Smooth muscle cell (in vitro differentiated cells): Measurements from ENCODE around the gene ENTPD6. TPM values are rescaled to one million over a fixed set of nuclear protein-coding genes. Genes with fewer than 3 reads are reported as not detected.

Experiments
- DNase-seq: peaks from one replicate; lab custom pipeline; 2025; ENCODE audit not compliant: unreplicated experiment; lab: John Stamatoyannopoulos, UW
- H2AFZ ChIP-seq: fragments of 200-600 bp; sonication (generic); 2 replicates; pipeline ENCODE4 v1.6.0; 2016; ENCODE audit warnings: antibody characterized with exemption, low read depth, mild to moderate bottlenecking
- H3F3A ChIP-seq: fragments of 200-600 bp; sonication (generic); 2 replicates; pipeline ENCODE4 v1.6.0; 2017; ENCODE audit warnings: antibody characterized with exemption, low read depth
- H3K27ac ChIP-seq: fragments of 200-600 bp; sonication (generic); 2 replicates; pipeline ENCODE4 v1.5.1; 2016; ENCODE audit warnings: low read depth, mild to moderate bottlenecking
- H3K27me3 ChIP-seq: fragments of 200-600 bp; sonication (generic); 2 replicates; pipeline ENCODE4 v1.6.1; 2016; ENCODE audit warnings: low read depth, mild to moderate bottlenecking
- H3K36me3 ChIP-seq: fragments of 200-600 bp; sonication (generic); 2 replicates; pipeline ENCODE4 v1.5.1; 2016; ENCODE audit warnings: low read depth
- H3K4me1 ChIP-seq: fragments of 200-600 bp; sonication (generic); 2 replicates; pipeline ENCODE4 v1.5.1; 2016; ENCODE audit warnings: low read depth
- H3K4me2 ChIP-seq: fragments of 200-600 bp; sonication (generic); 2 replicates; pipeline ENCODE4 v1.6.0; 2016; ENCODE audit warnings: mild to moderate bottlenecking
- H3K4me3 ChIP-seq: fragments of 200-600 bp; sonication (generic); 2 replicates; pipeline ENCODE4 v1.5.1; 2016; ENCODE audit warnings: mild to moderate bottlenecking
- H3K79me2 ChIP-seq: fragments of 200-600 bp; sonication (generic); 2 replicates; pipeline ENCODE4 v1.6.0; 2016; ENCODE audit warnings: low read depth, mild to moderate bottlenecking
- H3K9ac ChIP-seq: fragments of 200-600 bp; sonication (generic); 2 replicates; pipeline ENCODE4 v1.6.0; 2016; ENCODE audit warnings: low read depth
- H3K9me3 ChIP-seq: fragments of 200-600 bp; sonication (generic); replicated peaks from 2 replicates; pipeline ENCODE4 v1.5.1; 2016; ENCODE audit warnings: low read depth
- H4K20me1 ChIP-seq: fragments of 200-600 bp; sonication (generic); 2 replicates; pipeline ENCODE4 v1.6.0; 2016; ENCODE audit warnings: low read depth
- CTCF ChIP-seq: fragments of 200-600 bp; sonication (generic); IDR thresholded peaks from 2 replicates; pipeline ENCODE4 v1.5.1; 2017; ENCODE audit warnings: borderline replicate concordance, mild to moderate bottlenecking, antibody characterized with exemption; ENCODE audit not compliant: insufficient read depth, poor library complexity, severe bottlenecking
- WGBS: methylation state at CpG from one replicate; pipeline ENCODE4 v1.1.7; 2016; ENCODE audit warnings: low lambda C conversion rate; 5-methylcytosine and 5-hydroxymethylcytosine counted together
- polyA plus RNA-seq: library from polyadenylated mRNA; unstranded; fragments of >200 nt; fragmentation: Nextera tagmentation; extraction: Ambion mirVana; gene quantifications from 2 replicates; pipeline ENCODE4 v1.2.1, GENCODE V29; 2016
- total RNA-seq: library from RNA; depleted of rRNA; stranded (reverse); fragments of >200 nt; gene quantifications from 2 replicates; pipeline ENCODE4 v1.2.3, GENCODE V29; 2014

Gene ENTPD6
- total and polyA plus RNA-seq, 2 experiments from 2014 or later: 12.6 to 19.9 TPM

DNA sequence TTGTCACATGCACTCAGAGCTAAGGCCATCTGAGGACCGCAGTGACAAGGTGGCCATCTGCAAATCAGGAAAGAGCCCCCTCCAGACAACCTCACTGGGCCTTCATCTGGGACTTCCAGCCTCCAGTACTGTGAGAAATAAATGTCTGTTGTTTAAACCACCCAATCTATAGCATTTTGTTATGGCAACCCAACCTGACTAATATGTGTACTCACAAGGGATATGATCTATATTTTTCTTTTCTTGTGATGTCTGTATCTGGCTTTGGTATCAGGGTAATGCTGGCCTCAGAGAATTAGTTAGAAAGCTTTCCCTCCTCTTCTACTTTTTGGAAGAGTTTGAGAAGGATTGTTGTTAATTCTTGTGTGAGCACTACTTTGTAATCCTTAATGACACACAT is 37.5 kb upstream of the ENTPD6 start:
- WGBS: 96% methylated on average over 1 of the region's 1 CpG
- Histone ChIP-seq H4K20me1 (no peaks in the 10 kb centered on the region), H3K4me1 (no peaks in the 10 kb centered on the region), H3K27ac (no peak overlapping the region), H3K9me3 (no peaks in the 10 kb centered on the region), H3K4me2 (no peak overlapping the region), H3K9ac (no peak overlapping the region), H3F3A (no peaks in the 10 kb centered on the region), H2AFZ (no peak overlapping the region), H3K36me3 (no peaks in the 10 kb centered on the region), H3K27me3 (peaks cover 7% of the 10 kb centered on the region), H3K4me3 (no peak overlapping the region), H3K79me2 (no peaks in the 10 kb centered on the region)
- DNase-seq: no peak
- TF ChIP-seq CTCF: no peak

GRCh38 chr20:25160467-25160866 is 35.0 kb upstream of the ENTPD6 start:
- peaks cover 7% of the 10 kb centered on the region for H3K27me3 ChIP-seq
- H3K9me3 ChIP-seq: no peaks in the 10 kb centered on the region
- no peak overlapping the region for H3K27ac ChIP-seq
- no peak overlapping the region for H3K4me2 ChIP-seq
- no peaks in the 10 kb centered on the region for H3K4me1 ChIP-seq
- H3K9ac ChIP-seq: no peak overlapping the region
- H3K79me2 ChIP-seq: no peaks in the 10 kb centered on the region
- no peak overlapping the region for H2AFZ ChIP-seq
- DNase-seq: no peak
- WGBS: 80% methylated on average over 3 of the region's 3 CpGs
- H4K20me1 ChIP-seq: no peaks in the 10 kb centered on the region
- no peak for TF ChIP-seq CTCF
- H3K4me3 ChIP-seq: no peak overlapping the region
- H3F3A ChIP-seq: no peaks in the 10 kb centered on the region
- H3K36me3 ChIP-seq: no peaks in the 10 kb centered on the region

- Histone ChIP-seq H3K9ac (no peak overlapping the region), H3K4me2 (no peak overlapping the region)
- 63% methylated on average over 3 of the region's 3 CpGs for WGBS
Observed at GRCh38 chr20:25160897-25161296, 34.6 kb upstream of the ENTPD6 start.

More at GRCh38 chr20:25160897-25161296, 34.6 kb upstream of the ENTPD6 start:
- H3K4me1 ChIP-seq: no peaks in the 10 kb centered on the region
- H3K9me3 ChIP-seq: no peaks in the 10 kb centered on the region
- no peaks in the 10 kb centered on the region for H4K20me1 ChIP-seq
- no peak for TF ChIP-seq CTCF
- H3K79me2 ChIP-seq: no peaks in the 10 kb centered on the region
- no peaks in the 10 kb centered on the region for H3F3A ChIP-seq
- no peak for DNase-seq
- H3K36me3 ChIP-seq: no peaks in the 10 kb centered on the region
- no peak overlapping the region for H2AFZ ChIP-seq
- H3K27ac ChIP-seq: no peak overlapping the region
- no peak overlapping the region for H3K4me3 ChIP-seq
- H3K27me3 ChIP-seq: peaks cover 7% of the 10 kb centered on the region
